IMR-90 (cell line): Measurements from ENCODE around the gene LGALS4. TPM values are rescaled to one million over a fixed set of nuclear protein-coding genes. Genes with fewer than 3 reads are reported as not detected.

Source experiments
- ATAC-seq: fragments of 200-7000 bp; cut with Tn5 transposase; 2 replicates; pipeline ENCODE4 v1.9.1; 2020; ENCODE audit warnings: low read depth, mild to moderate bottlenecking, moderate library complexity
- BruUV-seq: library from RNA; stranded (reverse); fragments of 400-500 nt; replicated peaks from 2 replicates; lab custom pipeline; 2021; lab: Mats Ljungman, UMichigan
- CTCF ChIA-PET: fragments of 300-600 bp; formaldehyde crosslinking; extraction: SDS; loops from one replicate; lab custom pipeline; 2021; ENCODE audit warnings: antibody characterized with exemption; lab: Yijun Ruan, JAX
- POLR2A ChIA-PET: fragments of 300-600 bp; sonication (Branson Sonifier 250); formaldehyde crosslinking; loops from one replicate; lab custom pipeline; 2022; ENCODE audit warnings: antibody characterized with exemption; ENCODE audit not compliant: unreplicated experiment; lab: Charles Lee
- DNase-seq: peaks from one replicate; pipeline ENCODE4 v3.0.0; 2013
- H2AFZ ChIP-seq: replicated peaks from 2 replicates; pipeline ENCODE3; 2013; ENCODE audit warnings: low read length, mild to moderate bottlenecking; ENCODE audit not compliant: poor library complexity
- H2AK5ac ChIP-seq: 2 replicates; pipeline ENCODE4 v1.6.1; 2013; ENCODE audit warnings: low read depth, low read length, inconsistent platforms
- H2AK9ac ChIP-seq: replicated peaks from 2 replicates; pipeline ENCODE3; 2013; ENCODE audit warnings: mild to moderate bottlenecking, low read depth, low read length, moderate library complexity; ENCODE audit not compliant: poor library complexity
- H2BK120ac ChIP-seq: 2 replicates; pipeline ENCODE4 v1.6.1; 2013; ENCODE audit warnings: low read depth, low read length, inconsistent platforms
- H2BK15ac ChIP-seq: 3 replicates; pipeline ENCODE4 v1.6.1; 2013; ENCODE audit warnings: low read depth, low read length, inconsistent platforms
- H2BK20ac ChIP-seq: 2 replicates; pipeline ENCODE4 v1.6.1; 2013; ENCODE audit warnings: low read depth, mild to moderate bottlenecking, inconsistent platforms, low read length, moderate library complexity
- H2BK5ac ChIP-seq: 2 replicates; pipeline ENCODE4 v1.6.1; 2013; ENCODE audit warnings: mild to moderate bottlenecking, low read depth, low read length, inconsistent platforms; ENCODE audit not compliant: poor library complexity, severe bottlenecking
- H3K14ac ChIP-seq: replicated peaks from 2 replicates; pipeline ENCODE4 v1.6.1; 2013; ENCODE audit warnings: low read depth, low read length, inconsistent platforms
- H3K18ac ChIP-seq: 2 replicates; pipeline ENCODE4 v1.6.1; 2013; ENCODE audit warnings: low read depth, low read length, control low read depth
- H3K23ac ChIP-seq: 2 replicates; pipeline ENCODE4 v1.6.1; 2013; ENCODE audit warnings: low read depth, low read length, inconsistent platforms
- H3K27ac ChIP-seq: 2 replicates; pipeline ENCODE4 v1.5.1; 2013; ENCODE audit warnings: mild to moderate bottlenecking, control low read depth, low read length; ENCODE audit not compliant: insufficient read depth
- H3K27me3 ChIP-seq: 2 replicates; pipeline ENCODE4 v1.6.1; 2013; ENCODE audit warnings: low read length; ENCODE audit not compliant: control insufficient read depth, insufficient read depth
- H3K36me3 ChIP-seq: 2 replicates; pipeline ENCODE4 v1.6.1; 2013; ENCODE audit warnings: low read length, mixed read lengths; ENCODE audit not compliant: control insufficient read depth, insufficient read depth
- H3K4ac ChIP-seq: 2 replicates; pipeline ENCODE4 v1.6.1; 2013; ENCODE audit warnings: low read depth, low read length, inconsistent platforms
- H3K4me1 ChIP-seq: 2 replicates; pipeline ENCODE4 v1.6.1; 2013; ENCODE audit warnings: low read length, mixed read lengths; ENCODE audit not compliant: control insufficient read depth, insufficient read depth
- H3K4me2 ChIP-seq: 2 replicates; pipeline ENCODE4 v1.6.1; 2013; ENCODE audit warnings: low read depth, mild to moderate bottlenecking, control low read depth, low read length, moderate library complexity
- H3K4me3 ChIP-seq: 2 replicates; pipeline ENCODE4 v1.5.1; 2013; ENCODE audit warnings: low read depth, mild to moderate bottlenecking, control low read depth, low read length, moderate library complexity; ENCODE audit not compliant: insufficient read depth
- H3K56ac ChIP-seq: 2 replicates; pipeline ENCODE4 v1.6.1; 2013; ENCODE audit warnings: low read length, inconsistent platforms; ENCODE audit not compliant: insufficient read depth; ENCODE audit errors: extremely low read depth
- H3K79me1 ChIP-seq, 2 experiments: 2 replicates each; pipeline ENCODE4 v1.6.1; 2013; ENCODE audit warnings: low read length in 2 of 2, inconsistent platforms in 1 of 2, low read depth in 1 of 2
- H3K9ac ChIP-seq: 2 replicates; pipeline ENCODE4 v1.6.1; 2013; ENCODE audit warnings: low read depth, low read length, control low read depth
- H3K9me1 ChIP-seq: 2 replicates; pipeline ENCODE4 v1.6.1; 2013; ENCODE audit warnings: low read length, inconsistent platforms; ENCODE audit not compliant: insufficient read depth
- H3K9me3 ChIP-seq: 2 replicates; pipeline ENCODE4 v1.6.1; 2013; ENCODE audit warnings: low read length; ENCODE audit not compliant: control insufficient read depth, insufficient read depth
- H4K20me1 ChIP-seq: 2 replicates; pipeline ENCODE4 v1.6.1; 2013; ENCODE audit warnings: low read length, inconsistent platforms; ENCODE audit not compliant: insufficient read depth
- H4K5ac ChIP-seq: 2 replicates; pipeline ENCODE4 v1.6.1; 2013; ENCODE audit warnings: mild to moderate bottlenecking, low read depth, low read length, control low read depth
- H4K8ac ChIP-seq, 2 experiments: 2 replicates each; pipeline ENCODE4 v1.6.1; 2013; ENCODE audit warnings: low read depth in 2 of 2, low read length in 2 of 2, control low read depth in 1 of 2, inconsistent platforms in 1 of 2
- H4K91ac ChIP-seq: 2 replicates; pipeline ENCODE4 v1.6.1; 2013; ENCODE audit warnings: low read depth, low read length, inconsistent platforms; ENCODE audit not compliant: insufficient read depth
- BHLHE40 ChIP-seq: fragments of 150-350 bp; IDR thresholded peaks from 2 replicates; pipeline ENCODE4 v1.6.1; 2016; ENCODE audit warnings: mild to moderate bottlenecking, low read depth, low read length
- CEBPB ChIP-seq: IDR thresholded peaks from 2 replicates; pipeline ENCODE4 v1.6.1; 2012; ENCODE audit warnings: low read depth, low read length, improper control_type of control experiment
- CHD1 ChIP-seq: IDR thresholded peaks from 2 replicates; pipeline ENCODE4 v1.6.1; 2012; ENCODE audit warnings: low read depth, low read length, improper control_type of control experiment
- FOS ChIP-seq: fragments of 150-350 bp; IDR thresholded peaks from 2 replicates; pipeline ENCODE4 v1.6.1; 2016; ENCODE audit warnings: low read depth, low read length
- MAFK ChIP-seq: IDR thresholded peaks from 2 replicates; pipeline ENCODE4 v1.6.1; 2012; ENCODE audit warnings: low read depth, low read length, improper control_type of control experiment
- MAZ ChIP-seq: IDR thresholded peaks from 2 replicates; pipeline ENCODE4 v1.6.1; 2012; ENCODE audit warnings: low read depth, mild to moderate bottlenecking, low read length, improper control_type of control experiment, moderate library complexity, borderline replicate concordance
- MXI1 ChIP-seq: IDR thresholded peaks from 2 replicates; pipeline ENCODE4 v1.6.1; 2012; ENCODE audit warnings: low read depth, mild to moderate bottlenecking, low read length, moderate library complexity, borderline replicate concordance
- NFE2L2 ChIP-seq: fragments of 150-350 bp; IDR thresholded peaks from 2 replicates; pipeline ENCODE4 v1.6.1; 2016; ENCODE audit warnings: low read depth, mild to moderate bottlenecking, low read length
- POLR2A ChIP-seq: IDR thresholded peaks from 2 replicates; pipeline ENCODE4 v1.6.1; 2012; ENCODE audit warnings: mild to moderate bottlenecking, low read depth, low read length
- RAD21 ChIP-seq: IDR thresholded peaks from 2 replicates; pipeline ENCODE4 v1.6.1; 2012; ENCODE audit warnings: low read length, improper control_type of control experiment
- RCOR1 ChIP-seq: IDR thresholded peaks from 2 replicates; pipeline ENCODE4 v1.6.1; 2012; ENCODE audit warnings: mild to moderate bottlenecking, low read length, improper control_type of control experiment; ENCODE audit not compliant: insufficient replicate concordance
- RFX5 ChIP-seq: IDR thresholded peaks from 2 replicates; pipeline ENCODE4 v1.8.0; 2012; ENCODE audit warnings: low read depth, mild to moderate bottlenecking, low read length, moderate library complexity
- SMC3 ChIP-seq: fragments of 150-350 bp; IDR thresholded peaks from 2 replicates; pipeline ENCODE4 v1.6.1; 2016; ENCODE audit warnings: low read depth, mild to moderate bottlenecking, antibody characterized with exemption, low read length, moderate library complexity
- WGBS, 2 experiments: methylation state at CpG; one replicate each; pipeline versions ENCODE4 v1.1.5 to v1.1.7; 2013; ENCODE audit warnings: missing lambda C conversion rate in 2 of 2; ENCODE audit not compliant: insufficient read length in 1 of 2; ENCODE audit errors: extremely low coverage in 2 of 2; 5-methylcytosine and 5-hydroxymethylcytosine counted together
- dilution Hi-C: fragments of 300-500 bp; cut with HindIII; formaldehyde crosslinking; loops from one replicate; pipeline ENCODE4 v1.14.3; 2018; ENCODE audit warnings: low sequenced_read_pairs; ENCODE audit not compliant: unreplicated experiment
- in situ Hi-C: fragments of 300-500 bp; cut with MboI; formaldehyde crosslinking; loops from 3 replicates; pipeline ENCODE4 v1.14.3; 2019; ENCODE audit warnings: low sequenced_read_pairs, inconsistent platforms, mixed read lengths
- intact Hi-C: fragments of 100-400 bp; cut with micrococcal nuclease; formaldehyde crosslinking; loops from 2 replicates; pipeline ENCODE4 v1.10.0; 2022
- polyA plus RNA-seq, 3 experiments: library from polyadenylated mRNA; depleted of rRNA; stranded (reverse); fragments of >200 nt; gene quantifications; 2 replicates each; pipeline ENCODE4 v1.2.3, GENCODE V29; 2012; ENCODE audit warnings: low replicate concordance in 1 of 3
- total RNA-seq: library from RNA; depleted of rRNA; stranded (reverse); fragments of >200 nt; gene quantifications from 2 replicates; pipeline ENCODE4 v1.2.3, GENCODE V29; 2012
- TF ChIP-seq, protein P1 (sequence below): fragments of 150-350 bp; IDR thresholded peaks from 2 replicates; pipeline ENCODE4 v1.6.1; 2016; ENCODE audit warnings: low read depth, mild to moderate bottlenecking, low read length, moderate library complexity, borderline replicate concordance
- TF ChIP-seq, protein P2 (sequence below): fragments of 150-350 bp; IDR thresholded peaks from 2 replicates; pipeline ENCODE4 v1.6.1; 2017; ENCODE audit warnings: mild to moderate bottlenecking, antibody characterized with exemption, low read length, low read depth
- TF ChIP-seq, protein P3 (sequence below): conservative IDR thresholded peaks from 2 replicates; pipeline ENCODE4 v1.5.1; 2012; ENCODE audit warnings: mild to moderate bottlenecking, low read depth, low read length, improper control_type of control experiment

LGALS4 gene
- total and polyA plus RNA-seq, 2 of the 4 experiments (the other 2 are of a cell fraction) = 0.29 TPM; not detected in 1

DNA sequence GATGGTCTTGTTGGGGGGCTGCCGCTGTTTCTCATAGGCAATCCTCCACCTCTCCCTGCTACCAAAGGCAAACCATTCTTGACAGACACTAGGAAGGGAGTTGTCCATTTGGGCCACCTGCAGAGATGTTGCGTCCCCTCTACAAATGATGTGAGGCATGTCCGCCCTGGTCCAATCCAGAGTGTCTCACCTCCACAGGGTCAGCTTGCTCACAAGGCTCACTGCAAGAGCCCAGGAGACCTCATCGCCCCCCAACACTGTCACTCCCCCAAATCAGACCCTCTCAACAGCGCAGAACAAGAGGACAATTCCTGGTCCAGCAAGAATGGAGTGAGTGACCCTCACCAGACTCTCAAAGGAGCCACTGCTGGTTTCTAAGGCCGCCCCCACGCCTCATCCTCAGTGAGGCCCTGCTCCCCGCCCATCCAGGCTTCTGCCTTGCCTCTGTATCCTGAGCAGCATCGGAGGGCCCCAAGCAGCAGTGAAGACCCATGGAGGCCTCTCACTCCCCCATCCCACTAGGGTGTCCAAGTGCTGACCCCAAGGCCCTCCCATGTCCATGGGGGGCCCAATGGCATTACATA lies 30.5 kb upstream of the LGALS4 start:
- DNase-seq = no peak
- no peak overlapping the region for H2BK15ac ChIP-seq
- H3K9me1 ChIP-seq = peaks cover 15% of the 10 kb centered on the region
- no peak overlapping the region for H2AFZ ChIP-seq
- H2BK120ac ChIP-seq = no peak overlapping the region
- no peak overlapping the region for H4K91ac ChIP-seq
- ChIA-PET CTCF (no interaction called here), POLR2A (interaction anchor here (0.5 kb wide), 1 partner anchor 42 kb away, joined by 3 read pairs; no protein-coding TSS in a partner anchor)
- WGBS, 2 experiments = 96% methylated on average over 4 of the region's 9 CpGs; no CpG with 5 or more reads in 1 of the 2 experiments
- no peak overlapping the region for H4K5ac ChIP-seq
- H3K4me1 ChIP-seq = peaks cover 4% of the 10 kb centered on the region
- no peak overlapping the region for H2AK5ac ChIP-seq
- no peak overlapping the region for H3K27ac ChIP-seq
- no peaks in the 10 kb centered on the region for H3K9me3 ChIP-seq
- TF ChIP-seq MXI1 = no peak
- no peak for TF ChIP-seq FOS
- TF ChIP-seq NFE2L2 = no peak
- TF ChIP-seq MAZ = no peak
- TF ChIP-seq, protein P1, sequence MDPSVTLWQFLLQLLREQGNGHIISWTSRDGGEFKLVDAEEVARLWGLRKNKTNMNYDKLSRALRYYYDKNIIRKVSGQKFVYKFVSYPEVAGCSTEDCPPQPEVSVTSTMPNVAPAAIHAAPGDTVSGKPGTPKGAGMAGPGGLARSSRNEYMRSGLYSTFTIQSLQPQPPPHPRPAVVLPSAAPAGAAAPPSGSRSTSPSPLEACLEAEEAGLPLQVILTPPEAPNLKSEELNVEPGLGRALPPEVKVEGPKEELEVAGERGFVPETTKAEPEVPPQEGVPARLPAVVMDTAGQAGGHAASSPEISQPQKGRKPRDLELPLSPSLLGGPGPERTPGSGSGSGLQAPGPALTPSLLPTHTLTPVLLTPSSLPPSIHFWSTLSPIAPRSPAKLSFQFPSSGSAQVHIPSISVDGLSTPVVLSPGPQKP = no peak
- TF ChIP-seq, protein P2, sequence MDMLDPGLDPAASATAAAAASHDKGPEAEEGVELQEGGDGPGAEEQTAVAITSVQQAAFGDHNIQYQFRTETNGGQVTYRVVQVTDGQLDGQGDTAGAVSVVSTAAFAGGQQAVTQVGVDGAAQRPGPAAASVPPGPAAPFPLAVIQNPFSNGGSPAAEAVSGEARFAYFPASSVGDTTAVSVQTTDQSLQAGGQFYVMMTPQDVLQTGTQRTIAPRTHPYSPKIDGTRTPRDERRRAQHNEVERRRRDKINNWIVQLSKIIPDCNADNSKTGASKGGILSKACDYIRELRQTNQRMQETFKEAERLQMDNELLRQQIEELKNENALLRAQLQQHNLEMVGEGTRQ = no peak
- no peak for TF ChIP-seq RFX5
- no peak for TF ChIP-seq RAD21
- no peak for TF ChIP-seq RCOR1
- no peak for TF ChIP-seq CEBPB
- TF ChIP-seq POLR2A = no peak
- no peak for TF ChIP-seq SMC3
- TF ChIP-seq CHD1 = no peak
- no peak for TF ChIP-seq BHLHE40
- TF ChIP-seq, protein P3, sequence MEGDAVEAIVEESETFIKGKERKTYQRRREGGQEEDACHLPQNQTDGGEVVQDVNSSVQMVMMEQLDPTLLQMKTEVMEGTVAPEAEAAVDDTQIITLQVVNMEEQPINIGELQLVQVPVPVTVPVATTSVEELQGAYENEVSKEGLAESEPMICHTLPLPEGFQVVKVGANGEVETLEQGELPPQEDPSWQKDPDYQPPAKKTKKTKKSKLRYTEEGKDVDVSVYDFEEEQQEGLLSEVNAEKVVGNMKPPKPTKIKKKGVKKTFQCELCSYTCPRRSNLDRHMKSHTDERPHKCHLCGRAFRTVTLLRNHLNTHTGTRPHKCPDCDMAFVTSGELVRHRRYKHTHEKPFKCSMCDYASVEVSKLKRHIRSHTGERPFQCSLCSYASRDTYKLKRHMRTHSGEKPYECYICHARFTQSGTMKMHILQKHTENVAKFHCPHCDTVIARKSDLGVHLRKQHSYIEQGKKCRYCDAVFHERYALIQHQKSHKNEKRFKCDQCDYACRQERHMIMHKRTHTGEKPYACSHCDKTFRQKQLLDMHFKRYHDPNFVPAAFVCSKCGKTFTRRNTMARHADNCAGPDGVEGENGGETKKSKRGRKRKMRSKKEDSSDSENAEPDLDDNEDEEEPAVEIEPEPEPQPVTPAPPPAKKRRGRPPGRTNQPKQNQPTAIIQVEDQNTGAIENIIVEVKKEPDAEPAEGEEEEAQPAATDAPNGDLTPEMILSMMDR = no peak
- TF ChIP-seq MAFK = no peak
- H3K4ac ChIP-seq = no peak overlapping the region
- H4K20me1 ChIP-seq = peaks cover 88% of the 10 kb centered on the region
- no peak overlapping the region for H4K8ac ChIP-seq
- no peak overlapping the region for H3K4me3 ChIP-seq
- H3K56ac ChIP-seq = no peak overlapping the region
- H2BK5ac ChIP-seq = no peak overlapping the region
- H2BK20ac ChIP-seq = no peak overlapping the region
- in situ Hi-C loops (no loop called here), dilution Hi-C loops (no loop called here), intact Hi-C loops (no loop called here)
- no peaks in the 10 kb centered on the region for H3K27me3 ChIP-seq
- H3K79me1 ChIP-seq = peaks cover 52 to 90% of the 10 kb centered on the region in 2 experiments
- H3K18ac ChIP-seq = no peak overlapping the region
- H3K9ac ChIP-seq = no peak overlapping the region
- H3K14ac ChIP-seq = no peak overlapping the region
- H3K4me2 ChIP-seq = no peak overlapping the region
- no TSS peak for BruUV-seq
- peaks cover 86% of the 10 kb centered on the region for H3K36me3 ChIP-seq
- no peak overlapping the region for H3K23ac ChIP-seq
- H2AK9ac ChIP-seq = no peak overlapping the region
- no peak for ATAC-seq
